Right kidney (tissue), 1 donor: ENCODE measurements around the gene ZNF837.

Experiments used
- DNase-seq: peaks from one replicate; pipeline ENCODE4 v3.0.0-alpha.2; 2016

ZNF837 gene

DNA sequence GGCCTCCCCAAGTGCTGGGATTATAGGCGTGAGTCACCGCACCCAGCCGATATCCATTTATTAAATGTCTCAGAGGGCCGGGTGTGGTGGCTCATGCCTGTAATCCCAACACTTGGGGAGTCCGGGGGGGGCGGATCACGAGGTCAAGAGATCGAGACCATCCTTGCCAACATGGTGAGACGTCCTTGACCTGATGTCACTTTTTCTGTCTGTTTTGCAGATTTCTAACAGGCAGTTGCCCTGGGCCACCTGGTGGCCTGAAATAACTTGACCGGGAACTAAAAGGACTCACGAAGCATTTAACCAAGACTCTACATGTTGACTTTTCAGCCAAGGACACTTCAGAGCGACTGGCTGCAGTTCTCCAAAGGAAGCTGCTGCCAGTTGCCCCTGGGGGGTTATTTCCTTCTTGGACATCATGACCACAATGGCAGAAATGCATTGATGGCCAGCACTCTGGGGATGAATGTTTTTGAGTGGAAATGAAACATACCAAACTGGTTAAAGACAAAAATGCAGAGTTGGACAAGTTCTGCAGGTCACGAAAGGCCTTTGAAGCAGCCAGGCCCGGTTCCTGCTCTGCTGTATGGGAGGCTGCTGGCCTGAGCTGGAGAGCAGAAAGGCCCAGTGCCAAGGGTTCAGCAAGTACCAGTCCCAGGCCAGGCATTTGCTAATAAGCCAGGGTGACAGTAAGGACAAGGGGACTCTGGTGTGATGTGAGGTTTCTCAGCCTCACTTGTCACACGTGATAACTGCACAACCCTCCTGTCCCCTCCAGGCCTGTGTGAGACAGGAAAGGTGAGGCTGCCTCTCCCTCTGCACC, 8.3 kb downstream of the ZNF837 start:
- DNase-seq, result no peak

DNA sequence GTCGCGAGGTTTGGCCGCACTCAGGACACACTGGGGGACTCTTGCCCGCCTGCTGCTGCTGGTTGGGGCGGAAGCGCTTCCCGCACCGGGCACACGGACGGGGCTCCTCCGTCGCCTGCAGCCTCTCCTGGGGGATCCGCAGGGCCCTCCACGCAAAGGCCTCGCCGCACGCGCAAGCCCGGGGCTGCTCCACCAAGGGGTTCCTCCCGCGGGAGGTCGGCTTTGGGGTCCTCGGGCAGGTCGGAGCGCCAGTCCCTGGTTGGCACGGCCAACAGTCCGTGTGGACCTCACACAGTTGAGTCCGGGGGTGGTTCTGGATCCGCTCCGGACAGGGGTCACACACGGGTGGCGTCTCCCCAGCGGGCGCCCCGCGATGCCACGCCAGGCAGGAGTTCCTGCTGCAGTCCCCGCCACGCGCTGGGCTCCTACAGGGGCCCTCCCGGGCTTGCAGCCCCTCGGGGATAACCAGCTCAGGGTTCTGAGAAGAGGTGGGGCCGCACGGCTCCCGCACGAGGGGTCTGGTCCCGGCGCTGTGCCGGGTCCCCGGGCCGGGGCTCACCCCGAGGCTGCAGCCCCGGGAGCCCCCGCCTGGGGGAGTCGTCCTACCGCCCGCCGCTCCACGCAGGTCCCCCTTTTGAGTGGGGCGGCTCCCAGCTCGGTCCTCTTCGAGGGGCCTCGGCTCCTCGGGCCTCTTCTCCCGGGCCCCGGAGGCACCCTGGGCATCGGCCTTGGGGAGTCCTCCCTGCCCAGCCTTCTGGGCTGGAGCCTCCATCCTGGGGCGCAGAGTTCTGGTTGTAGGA, 12.1 kb downstream of the ZNF837 start:
- DNase-seq, result no peak

DNA sequence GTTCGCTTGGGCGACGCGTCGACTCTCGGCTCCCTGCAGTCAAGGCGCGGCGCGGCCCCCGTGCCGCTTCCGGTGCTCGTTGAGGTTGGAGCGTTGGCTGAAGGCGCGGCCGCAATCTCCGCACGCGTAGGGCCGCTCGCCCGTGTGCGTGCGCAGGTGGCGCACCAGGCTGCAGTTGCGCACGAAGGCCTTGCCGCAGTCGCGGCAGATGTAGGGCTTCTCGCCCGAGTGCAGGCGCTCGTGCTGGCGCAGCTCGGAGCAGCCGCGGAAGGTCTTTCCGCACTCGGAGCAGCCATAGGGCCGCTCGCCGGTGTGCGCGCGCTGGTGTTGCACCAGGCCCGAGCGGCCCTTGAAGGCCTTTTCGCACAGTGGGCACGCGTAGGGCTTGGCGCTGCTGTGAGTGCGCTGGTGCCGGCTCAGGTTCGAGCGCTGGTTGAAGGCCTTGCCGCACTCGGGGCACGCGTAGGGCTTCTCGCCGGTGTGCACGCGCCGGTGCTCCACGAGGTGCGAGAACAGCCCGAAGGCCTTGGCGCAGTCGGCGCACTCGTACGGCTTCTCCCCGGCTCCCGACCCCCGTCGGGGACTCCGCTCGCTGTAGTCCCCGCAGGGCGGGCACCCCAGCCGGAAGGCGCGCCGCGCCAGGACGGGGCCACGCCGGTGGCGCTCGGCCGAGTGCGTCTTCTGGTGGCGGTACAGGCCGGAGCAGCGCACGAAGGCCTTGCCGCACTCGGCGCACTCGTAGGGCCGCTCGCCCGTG, 13.0 kb downstream of the ZNF837 start:
- no peak for DNase-seq

DNA sequence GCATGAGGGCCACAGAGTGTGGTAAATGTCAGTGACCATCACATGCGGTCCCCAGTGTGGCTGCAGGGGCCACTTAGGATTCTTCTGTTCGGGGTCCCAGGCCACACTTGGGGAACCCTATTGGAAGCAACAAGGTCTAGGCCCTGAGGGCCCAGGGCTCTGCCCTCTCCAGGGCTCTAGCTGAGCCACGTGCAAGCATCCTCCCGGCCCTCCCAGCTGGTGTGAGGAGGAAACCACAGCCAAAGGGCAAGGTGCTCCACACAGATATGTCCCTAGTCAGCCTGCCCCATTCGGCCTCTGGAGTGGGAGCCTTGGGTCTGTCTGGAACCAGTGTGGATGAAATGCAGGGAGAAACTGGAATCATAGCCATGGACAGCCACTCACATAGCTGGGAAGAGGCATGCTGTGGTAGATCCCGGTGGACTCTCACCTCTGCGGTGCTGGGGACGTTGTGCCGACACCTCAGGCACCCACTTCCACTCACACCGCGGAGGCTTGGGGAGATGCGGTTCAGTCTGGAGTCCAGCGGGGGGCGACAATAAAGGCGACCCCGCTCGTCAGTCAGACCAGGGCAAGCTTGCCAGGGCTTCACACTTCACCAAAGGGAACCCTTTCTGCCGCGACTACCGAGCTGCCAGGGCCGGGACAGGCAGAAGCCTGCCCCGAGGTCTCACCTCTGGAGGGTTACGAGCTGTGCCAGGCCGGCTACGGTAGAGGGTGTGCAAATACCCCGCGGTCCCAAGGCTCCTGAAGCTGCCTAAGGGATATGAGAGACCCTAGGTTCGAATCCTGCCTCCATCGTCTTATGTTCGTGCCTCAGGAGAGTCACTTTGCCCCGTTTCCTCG, 14.0 kb downstream of the ZNF837 start:
- no peak for DNase-seq

DNA sequence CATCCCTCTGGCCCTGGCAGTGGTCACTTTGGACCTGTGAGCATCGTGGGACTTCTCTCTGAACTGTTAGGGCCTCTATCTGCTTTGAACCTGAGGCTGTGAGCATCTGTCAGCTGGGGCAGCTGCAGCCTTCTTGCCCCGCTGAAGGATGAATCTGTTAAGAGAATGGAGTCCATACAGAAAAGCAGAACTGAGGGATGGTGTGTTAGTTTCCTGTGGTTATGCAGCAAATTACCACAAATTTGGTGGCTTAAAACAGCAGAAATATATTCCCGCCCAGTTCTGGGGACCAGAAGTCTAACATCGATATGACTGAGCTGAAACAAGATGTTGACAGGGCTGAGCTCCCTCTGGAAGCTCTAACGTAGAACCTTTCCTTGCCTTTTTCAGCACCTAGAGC, 16.7 kb downstream of the ZNF837 start:
- DNase-seq, result no peak

DNA sequence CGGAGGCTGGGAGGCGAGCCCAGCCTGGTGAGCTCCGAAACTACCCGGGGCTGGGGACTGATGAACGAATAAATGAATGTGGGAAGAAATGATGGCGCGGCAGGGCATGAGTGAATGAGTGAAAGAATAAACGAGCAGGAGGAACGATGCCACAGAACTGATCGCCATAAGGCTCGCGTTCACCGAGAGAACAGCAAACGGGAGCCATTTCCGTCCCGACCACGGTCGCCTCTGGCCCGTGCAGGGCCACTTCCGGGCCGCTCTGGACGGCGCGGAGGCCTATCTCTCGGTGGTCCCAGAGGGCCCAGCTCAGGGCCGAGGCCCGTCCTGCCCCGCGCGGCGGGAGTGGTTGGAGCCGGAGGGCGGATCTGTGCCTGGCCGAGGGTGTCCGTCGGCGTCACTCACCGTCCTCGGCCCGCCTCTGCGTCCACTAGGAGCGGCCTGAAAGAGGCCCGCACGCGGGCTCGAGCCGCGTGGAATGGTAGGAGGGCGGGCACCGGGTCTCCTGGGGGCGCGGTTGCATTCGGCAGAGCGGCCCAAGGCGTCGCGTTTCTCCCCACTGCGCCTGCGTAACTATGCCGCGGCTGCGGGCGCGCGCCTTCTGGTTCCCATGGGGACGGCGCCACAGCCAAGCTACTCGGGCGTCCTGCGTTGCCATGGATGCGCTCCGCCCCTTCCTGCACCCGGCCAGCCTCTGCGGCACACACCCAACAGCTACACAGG, 18.4 kb downstream of the ZNF837 start, which contains the start of gene ZNF497:
ZNF497 (minus strand) TSS at position 480 of the 723 bp plus-strand sequence. CDS start 5,116 bp downstream, outside the sequence.
- DNase-seq, result peak; percentile 99

DNA sequence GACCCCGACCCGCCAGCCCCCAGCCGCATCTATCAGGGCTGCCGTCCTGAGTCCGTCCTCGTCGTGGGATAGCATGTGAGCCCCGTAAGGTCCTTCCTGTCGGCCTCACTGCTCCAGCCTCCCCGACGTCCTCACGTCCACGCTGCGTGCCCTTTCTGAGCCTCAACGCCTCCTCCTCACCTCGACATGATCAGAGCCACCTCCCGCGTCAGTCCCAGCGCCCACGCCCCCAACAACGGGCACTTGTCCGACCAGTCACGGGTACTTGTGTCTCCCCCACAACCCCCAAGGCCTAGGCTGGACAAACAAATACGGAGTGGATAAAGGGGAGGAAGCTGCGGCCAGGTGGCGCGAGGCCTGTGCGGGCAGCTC, 18.9 kb downstream of the ZNF837 start:
- no peak for DNase-seq

DNA sequence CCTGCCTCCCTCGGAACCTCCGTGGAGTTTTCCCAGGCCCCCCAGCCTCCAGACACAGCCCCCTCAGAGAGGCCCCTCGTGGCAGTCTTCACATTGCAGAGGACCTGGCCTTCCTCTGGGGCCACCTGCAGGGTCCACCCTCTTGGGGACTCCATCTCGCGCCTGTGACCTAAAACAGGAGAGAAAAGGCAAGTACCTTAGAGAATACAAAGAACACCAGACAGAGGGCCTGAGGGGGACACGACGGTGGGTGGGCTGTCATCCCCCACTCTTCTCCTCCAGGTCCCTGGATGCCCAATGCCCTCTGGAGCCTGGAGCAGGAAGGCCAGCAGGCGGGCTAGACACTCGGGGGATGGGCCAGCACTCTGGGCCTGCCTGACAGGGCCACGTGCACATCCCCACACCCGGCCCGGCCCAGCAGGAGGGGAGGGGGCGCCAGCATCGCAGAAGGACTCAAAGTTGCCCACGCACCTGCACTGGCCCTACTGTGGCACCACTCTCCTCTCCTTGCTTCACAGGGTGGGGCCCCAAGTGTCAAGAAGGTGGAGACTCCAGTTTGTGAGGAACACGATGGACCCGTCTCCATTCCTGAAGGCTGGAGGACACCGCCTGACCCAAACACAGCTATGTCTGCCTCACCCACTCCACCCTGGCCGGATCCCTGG, 23.2 kb downstream of the ZNF837 start:
- DNase-seq, result no peak

DNA sequence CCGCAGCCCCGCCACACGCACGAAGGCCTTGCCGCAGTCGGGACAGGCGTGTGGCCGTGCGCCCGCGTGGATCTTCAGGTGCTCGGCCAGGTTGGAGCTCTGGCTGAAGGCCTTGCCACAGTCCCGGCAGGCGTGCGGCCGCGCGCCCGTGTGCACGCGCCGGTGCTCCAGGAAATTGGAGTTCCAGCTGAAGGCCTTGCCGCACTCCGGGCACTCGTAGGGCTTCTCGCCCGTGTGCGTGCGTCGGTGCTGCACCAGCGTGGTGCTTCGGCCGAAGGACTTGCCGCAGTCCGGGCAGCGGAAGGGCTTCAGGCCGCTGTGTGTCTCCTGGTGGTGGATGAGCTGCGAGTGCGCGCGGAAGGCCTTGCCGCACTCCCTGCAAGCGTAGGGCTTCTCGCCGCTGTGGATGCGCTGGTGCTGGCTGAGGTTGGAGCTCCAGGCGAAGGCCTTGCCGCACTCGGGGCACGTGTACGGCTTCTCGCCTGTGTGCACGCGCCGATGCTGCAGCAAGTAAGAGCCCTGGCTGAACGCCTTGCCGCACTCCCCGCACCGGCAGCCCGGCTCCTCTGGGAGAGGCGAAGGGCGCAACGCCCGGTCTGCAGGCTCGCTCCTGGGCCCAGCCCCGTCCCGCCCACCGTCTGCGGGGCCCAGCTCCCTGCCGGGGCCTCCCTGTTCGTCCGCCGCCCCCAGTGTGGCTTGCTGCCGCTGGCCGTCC, 23.9 kb downstream of the ZNF837 start:
- no peak for DNase-seq

DNA sequence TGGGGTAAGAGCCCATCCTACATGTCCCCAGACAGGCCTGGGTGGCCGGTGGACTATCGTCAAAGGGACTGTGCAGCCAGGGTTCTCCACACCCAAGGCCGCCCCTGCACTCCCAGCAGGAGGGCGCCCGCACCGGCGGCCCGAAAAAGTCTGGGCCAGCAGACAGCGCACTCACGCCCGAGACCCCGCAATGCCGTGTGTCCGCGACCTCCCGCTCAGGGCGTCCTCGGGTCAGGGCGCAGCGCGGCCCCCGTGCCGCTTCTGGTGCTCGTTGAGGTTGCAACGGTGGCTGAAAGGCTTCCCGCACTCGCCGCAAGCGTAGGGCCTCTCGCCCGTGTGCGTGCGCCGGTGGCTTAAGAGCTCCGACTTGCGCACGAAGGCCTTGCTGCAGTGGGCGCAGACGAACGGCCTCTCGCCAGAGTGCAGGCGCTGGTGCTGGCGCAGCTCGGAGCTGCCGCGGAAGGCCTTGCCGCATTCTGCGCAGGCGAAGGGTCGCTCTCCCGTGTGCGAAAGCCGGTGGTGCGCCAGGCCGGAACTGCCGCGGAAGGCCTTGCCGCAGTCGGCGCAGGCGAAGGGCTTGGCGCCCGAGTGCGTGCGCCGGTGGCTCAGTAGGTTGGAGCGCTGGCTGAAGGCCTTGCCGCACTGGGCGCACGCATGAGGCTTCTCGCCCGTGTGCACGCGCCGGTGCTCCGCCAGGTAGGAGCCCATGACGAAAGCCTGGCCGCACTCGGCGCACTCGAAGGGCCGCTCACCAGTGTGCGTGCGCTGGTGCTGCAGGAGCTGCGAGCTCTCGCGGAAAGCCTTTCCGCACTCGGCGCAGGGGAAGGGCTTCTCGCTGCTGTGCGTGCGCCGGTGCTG, 24.7 kb downstream of the ZNF837 start:
- DNase-seq, result peak; percentile 82

DNA sequence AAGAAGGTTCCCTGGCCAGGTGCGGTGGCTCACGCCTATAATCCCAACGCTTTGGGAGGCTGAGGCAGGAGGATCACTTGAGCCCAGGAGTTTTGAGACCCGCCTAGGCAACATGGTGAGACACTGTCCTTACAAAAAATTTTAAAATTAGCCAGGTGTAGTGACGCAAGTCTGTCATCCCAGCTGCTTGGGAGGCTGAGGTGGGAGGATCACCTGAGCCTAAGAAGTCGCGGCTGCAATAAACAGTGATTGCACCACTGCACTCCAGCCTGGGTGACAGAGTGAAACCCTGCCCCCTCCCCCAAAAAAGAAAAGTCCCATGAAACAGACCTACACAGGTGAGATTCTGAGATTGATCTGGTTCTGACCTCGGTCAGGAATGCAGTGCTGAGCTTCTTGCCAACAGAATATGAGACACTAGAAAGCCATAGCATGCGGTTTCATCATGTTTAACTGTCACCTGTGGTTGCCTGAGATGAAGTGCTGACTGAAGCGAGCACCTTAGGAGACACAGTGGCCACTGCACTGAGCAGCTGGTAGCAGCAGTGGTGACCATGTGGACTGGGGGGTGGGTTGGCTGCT, 25.5 kb downstream of the ZNF837 start:
- no peak for DNase-seq

DNA sequence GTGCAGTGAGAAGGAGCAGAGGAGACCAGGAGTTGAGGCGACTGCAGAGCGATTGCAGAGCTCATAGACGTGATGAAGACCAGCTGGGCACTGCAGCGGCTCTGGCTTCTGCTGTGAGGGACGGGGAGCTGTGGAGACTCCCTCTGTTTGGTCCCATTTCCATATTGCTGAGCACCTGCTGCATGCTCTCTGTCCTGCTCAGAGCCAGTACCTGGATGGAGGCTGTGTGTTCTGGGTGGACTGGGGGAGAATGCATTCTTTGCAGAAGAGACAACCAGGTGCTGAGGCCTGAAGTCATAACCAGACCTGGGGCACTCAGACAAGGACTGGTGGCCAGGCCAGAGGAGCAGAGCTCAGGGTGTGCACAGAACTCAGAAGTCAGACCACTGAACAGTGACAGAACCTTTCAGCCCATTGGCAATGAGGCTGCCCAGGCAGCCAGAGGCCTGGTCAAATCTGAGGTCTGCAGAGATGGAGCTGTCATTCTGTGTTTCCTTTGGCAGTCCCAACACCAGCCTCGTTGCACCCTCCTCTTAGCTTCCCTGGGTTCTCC, 26.3 kb downstream of the ZNF837 start:
- no peak for DNase-seq

DNA sequence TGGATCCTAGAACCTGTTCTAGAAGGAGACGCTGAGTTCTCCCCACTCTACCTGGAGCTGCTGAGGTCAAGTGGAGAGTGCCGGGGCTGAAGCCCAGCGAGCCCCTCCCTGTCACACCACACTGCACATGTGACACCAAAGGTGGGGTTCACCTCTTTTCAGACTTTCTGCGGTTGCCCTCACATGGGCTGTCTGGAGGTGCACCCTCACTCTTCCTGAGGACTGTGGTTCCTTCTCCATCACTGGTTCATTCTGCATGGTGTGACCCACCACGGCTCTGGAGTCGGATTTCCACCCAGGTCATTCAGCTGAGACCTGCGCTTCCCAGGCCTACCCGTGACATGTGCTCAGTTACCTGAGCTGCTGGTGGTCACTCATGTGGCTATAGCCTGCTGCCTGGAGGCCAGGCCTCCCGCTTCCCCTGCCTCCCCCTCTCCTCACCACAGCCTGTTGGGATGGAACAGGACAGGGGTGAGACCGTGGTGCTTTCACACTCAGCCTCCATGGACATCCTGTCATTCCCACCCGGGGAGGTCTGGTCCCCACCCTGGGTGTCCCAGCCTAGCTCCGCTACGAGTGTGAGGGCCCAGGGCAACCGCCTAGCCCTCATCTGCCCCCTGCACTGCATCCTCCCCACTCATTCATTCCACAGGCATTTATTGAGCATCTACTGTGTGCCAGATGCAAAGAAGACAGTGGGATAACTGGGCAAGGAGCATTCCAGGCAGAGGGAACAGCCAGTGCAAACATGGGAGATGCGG, 26.9 kb downstream of the ZNF837 start:
- no peak for DNase-seq

DNA sequence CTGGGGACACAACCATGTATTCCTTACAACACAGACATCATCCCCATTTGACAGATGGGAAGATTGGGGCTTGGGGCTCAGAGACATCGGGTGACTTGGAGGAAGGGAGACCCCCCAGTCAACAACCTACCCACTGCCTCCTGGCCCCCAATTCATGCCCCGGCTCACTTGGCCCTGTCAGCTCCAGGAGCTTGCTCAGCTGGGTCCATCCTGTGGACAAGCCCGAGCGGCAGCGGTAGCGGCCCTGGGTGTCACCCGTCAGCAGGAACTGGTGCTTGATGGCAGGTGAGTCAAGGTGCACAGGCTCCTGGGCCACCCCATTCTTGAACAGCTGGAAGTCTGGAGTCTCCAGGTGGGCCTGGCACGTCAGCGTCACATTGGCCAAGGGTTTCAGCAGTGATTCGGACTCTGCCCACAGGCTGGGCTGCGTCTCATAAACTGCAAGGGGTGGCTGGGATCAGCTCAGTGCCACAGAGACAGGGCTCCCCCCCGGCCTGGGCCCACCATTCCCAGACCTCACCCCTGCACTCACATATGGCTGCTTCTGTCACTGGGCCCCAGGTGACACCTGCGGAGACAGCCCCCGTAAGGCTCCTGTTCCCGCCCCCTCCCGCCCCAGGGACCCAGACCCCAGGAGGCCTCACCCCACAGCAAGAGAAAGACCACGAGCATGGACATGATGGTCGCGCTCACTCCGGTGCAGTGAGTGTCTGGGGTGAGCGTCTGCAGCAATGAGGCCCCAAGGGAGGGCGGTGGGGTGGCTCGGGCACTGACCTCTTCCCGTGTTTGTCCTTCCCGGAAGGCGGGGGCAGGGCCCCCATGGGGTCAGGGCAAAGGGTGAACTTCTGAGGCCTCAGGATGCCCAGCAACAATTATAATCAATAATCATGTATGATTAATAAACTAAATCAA, 27.8 kb downstream of the ZNF837 start, which contains the start of gene A1BG:
A1BG (minus strand) TSS at position 733 of the 912 bp plus-strand sequence; CDS start at position 678, 55 bp downstream.
- no peak for DNase-seq

DNA sequence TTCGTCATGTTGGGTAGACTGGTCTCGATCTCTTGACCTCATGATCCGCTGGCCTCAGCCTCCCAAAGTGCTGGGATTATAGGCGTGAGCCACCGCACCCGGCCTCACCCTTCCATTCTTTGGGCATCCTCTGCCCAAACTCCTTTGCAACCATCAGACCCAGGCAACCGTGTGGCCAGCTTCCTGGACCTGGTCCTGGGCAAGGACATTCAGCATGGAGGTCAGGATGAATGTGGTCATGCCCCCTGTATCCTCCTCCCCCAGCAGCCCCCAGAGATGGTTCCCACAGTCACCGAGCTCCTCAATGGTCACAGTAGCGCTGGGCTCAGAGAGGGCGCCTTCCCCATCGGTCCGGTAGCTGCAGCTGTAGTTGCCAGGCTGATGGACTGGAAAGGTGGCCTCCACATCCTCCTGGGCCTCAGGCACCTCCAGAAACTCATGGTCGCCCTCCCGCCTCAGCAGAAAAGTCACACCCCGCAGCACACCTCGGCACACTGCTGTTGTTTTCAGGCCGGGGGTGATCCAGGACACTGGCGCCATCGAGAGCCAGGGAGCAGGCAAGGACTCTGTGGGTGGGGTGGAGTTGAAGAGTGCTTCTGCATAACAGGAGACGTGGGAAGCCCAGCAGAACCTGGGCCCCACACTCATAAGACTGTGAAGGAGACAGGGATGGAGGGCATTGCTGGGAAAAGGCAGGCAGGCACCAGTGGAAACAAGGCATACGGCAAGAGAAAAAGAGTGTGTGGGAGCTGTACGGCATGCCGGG, 28.7 kb downstream of the ZNF837 start:
- DNase-seq, result no peak

DNA sequence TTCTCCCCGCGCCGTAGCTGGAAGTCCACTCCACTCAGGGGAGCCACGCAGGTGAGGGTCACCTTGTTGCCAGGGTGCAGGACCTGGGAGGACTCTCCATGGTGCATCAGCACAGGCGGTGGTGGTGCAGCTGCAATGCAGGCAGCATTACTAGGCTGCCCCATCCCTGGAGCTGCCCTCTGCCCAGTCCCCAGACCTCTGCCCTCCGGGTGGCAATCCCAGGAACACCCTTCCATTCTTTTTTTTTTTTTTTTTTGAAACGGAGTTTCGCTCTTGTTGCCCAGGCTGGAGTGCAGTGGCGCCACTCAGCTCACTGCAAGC, 29.3 kb downstream of the ZNF837 start:
- DNase-seq, result no peak
